Neuronal stem cell (in vitro differentiated cells): Measurements from ENCODE around the gene TUB.

Experiments used
- DNase-seq: peaks from one replicate; pipeline ENCODE4 v3.0.0-alpha.2; 2013; ENCODE audit warnings: low spot score
- H2AFZ ChIP-seq: one replicate; pipeline ENCODE4 v1.6.1; 2013; ENCODE audit warnings: mild to moderate bottlenecking, low read length, inconsistent platforms
- H2AK5ac ChIP-seq: 2 replicates; pipeline ENCODE4 v1.6.1; 2013; ENCODE audit warnings: low read depth, mild to moderate bottlenecking, inconsistent platforms, low read length, moderate library complexity, mixed read lengths
- H2BK120ac ChIP-seq: 2 replicates; pipeline ENCODE4 v1.6.1; 2013; ENCODE audit warnings: low read depth, mild to moderate bottlenecking, inconsistent platforms, low read length, moderate library complexity, mixed read lengths
- H2BK12ac ChIP-seq: one replicate; pipeline ENCODE4 v1.6.1; 2013; ENCODE audit warnings: low read length, inconsistent platforms
- H2BK15ac ChIP-seq: 2 replicates; pipeline ENCODE4 v1.6.1; 2013; ENCODE audit warnings: mild to moderate bottlenecking, low read length, inconsistent platforms, mixed read lengths
- H2BK5ac ChIP-seq: one replicate; pipeline ENCODE4 v1.6.1; 2013; ENCODE audit warnings: inconsistent platforms, mild to moderate bottlenecking, low read length, moderate library complexity
- H3K14ac ChIP-seq: one replicate; pipeline ENCODE4 v1.6.1; 2013; ENCODE audit warnings: low read length, inconsistent platforms
- H3K18ac ChIP-seq: 2 replicates; pipeline ENCODE4 v1.6.1; 2013; ENCODE audit warnings: low read length, inconsistent platforms
- H3K23ac ChIP-seq: 2 replicates; pipeline ENCODE4 v1.6.1; 2013; ENCODE audit warnings: low read depth, mild to moderate bottlenecking, mixed read lengths, low read length, inconsistent platforms; ENCODE audit not compliant: poor library complexity
- H3K27ac ChIP-seq: replicated peaks from 3 replicates; pipeline ENCODE4 v1.5.1; 2013; ENCODE audit warnings: low read length, inconsistent platforms
- H3K27me3 ChIP-seq, 3 experiments: 2 replicates each; pipeline ENCODE4 v1.6.1; 2013; ENCODE audit warnings: low read length in 3 of 3, mild to moderate bottlenecking in 2 of 3, inconsistent platforms in 1 of 3, low read depth in 1 of 3, mixed read lengths in 1 of 3, moderate library complexity in 1 of 3; ENCODE audit not compliant: control insufficient read depth in 3 of 3, insufficient read depth in 3 of 3
- H3K36me3 ChIP-seq, 2 donors: replicated peaks in 1 of 2; 2 replicates each; pipeline ENCODE4 v1.6.1; 2013; ENCODE audit warnings: low read length in 2 of 2; ENCODE audit not compliant: control insufficient read depth in 2 of 2, insufficient read depth in 2 of 2
- H3K4ac ChIP-seq: 2 replicates; pipeline ENCODE4 v1.6.1; 2013; ENCODE audit warnings: inconsistent platforms, mild to moderate bottlenecking, low read length, moderate library complexity
- H3K4me1 ChIP-seq, 2 donors: 1 replicate in 1 of 2; 2 replicates in 1 of 2; pipeline ENCODE4 v1.6.1; 2013; ENCODE audit warnings: low read length in 2 of 2, low read depth in 1 of 2; ENCODE audit not compliant: control insufficient read depth in 2 of 2, insufficient read depth in 1 of 2
- H3K4me2 ChIP-seq: one replicate; pipeline ENCODE4 v1.6.1; 2013; ENCODE audit warnings: mild to moderate bottlenecking, low read length, inconsistent platforms; ENCODE audit not compliant: insufficient read depth, poor library complexity, severe bottlenecking
- H3K4me3 ChIP-seq, 2 donors: 2 replicates each; pipeline ENCODE4 v1.5.1; 2013; ENCODE audit warnings: low read length in 2 of 2, mild to moderate bottlenecking in 2 of 2, inconsistent platforms in 1 of 2, moderate library complexity in 1 of 2
- H3K79me1 ChIP-seq: one replicate; pipeline ENCODE4 v1.6.1; 2013; ENCODE audit warnings: low read depth, mild to moderate bottlenecking, inconsistent platforms, low read length, moderate library complexity
- H3K9ac ChIP-seq: one replicate; pipeline ENCODE4 v1.6.1; 2013; ENCODE audit warnings: mild to moderate bottlenecking, low read depth, low read length, inconsistent platforms; ENCODE audit not compliant: poor library complexity
- H3K9me3 ChIP-seq, 2 donors: replicated peaks in 1 of 2; 2 replicates each; pipeline versions ENCODE3 to v1.6.1; 2013; ENCODE audit warnings: low read length in 2 of 2, mild to moderate bottlenecking in 2 of 2, inconsistent platforms in 1 of 2, low read depth in 1 of 2, mixed read lengths in 1 of 2, moderate library complexity in 1 of 2; ENCODE audit not compliant: control insufficient read depth in 2 of 2, insufficient read depth in 1 of 2
- H4K8ac ChIP-seq: one replicate; pipeline ENCODE4 v1.6.1; 2013; ENCODE audit warnings: low read depth, mild to moderate bottlenecking, inconsistent platforms, low read length, moderate library complexity
- H4K91ac ChIP-seq: one replicate; pipeline ENCODE4 v1.6.1; 2013; ENCODE audit warnings: low read length, low read depth, mild to moderate bottlenecking, inconsistent platforms; ENCODE audit not compliant: poor library complexity
- WGBS, 2 donors: extraction: QIAGEN DNeasy Blood & Tissue Kit; methylation state at CpG; one replicate each; pipeline ENCODE4 v1.1.7; 2013; ENCODE audit warnings: missing lambda C conversion rate in 2 of 2, mixed read lengths in 1 of 2; ENCODE audit not compliant: insufficient read length in 2 of 2, insufficient replicate concordance in 1 of 2; ENCODE audit errors: extremely low coverage in 2 of 2; 5-methylcytosine and 5-hydroxymethylcytosine counted together

Gene TUB

DNA sequence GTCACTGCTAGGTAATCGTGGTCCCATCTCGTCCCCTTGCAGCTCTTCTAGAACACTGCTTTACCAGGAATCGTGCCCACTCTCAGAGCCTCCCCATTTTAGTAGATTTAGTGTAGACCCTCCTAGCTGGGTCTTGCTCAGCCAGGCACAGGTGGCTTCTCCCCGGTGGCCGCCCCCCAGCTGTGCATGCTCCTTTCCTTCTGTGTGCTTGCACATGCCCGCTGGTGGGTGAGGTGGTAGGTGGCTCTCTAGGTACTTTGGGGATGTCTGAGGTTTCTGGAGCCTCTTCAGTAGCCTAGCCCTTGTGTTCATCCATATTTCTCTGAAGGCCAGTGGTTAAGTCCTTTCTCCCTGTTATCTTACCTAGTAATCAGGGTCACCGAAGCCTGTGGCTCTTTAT, 5.6 kb downstream of the TUB start:
- no peak overlapping the region for H3K4me2 ChIP-seq
- no peak overlapping the region for H3K4ac ChIP-seq
- no peak overlapping the region for H2BK5ac ChIP-seq
- DNase-seq: no peak
- no peak overlapping the region for H3K18ac ChIP-seq
- H2BK15ac ChIP-seq: no peak overlapping the region
- WGBS, 2 donors: no CpG with 5 or more reads among the region's 7 CpGs
- H3K4me3 ChIP-seq: no peak overlapping the region
- no peak overlapping the region for H2AFZ ChIP-seq
- H4K91ac ChIP-seq: no peak overlapping the region
- H3K9ac ChIP-seq: no peak overlapping the region
- no peak overlapping the region for H2BK120ac ChIP-seq
- H3K9me3 ChIP-seq: no peaks in the 10 kb centered on the region
- no peak overlapping the region for H3K14ac ChIP-seq
- no peak overlapping the region for H3K27ac ChIP-seq
- no peak overlapping the region for H2BK12ac ChIP-seq
- no peak overlapping the region for H4K8ac ChIP-seq
- H3K27me3 ChIP-seq: no peaks in the 10 kb centered on the region
- no peak overlapping the region for H2AK5ac ChIP-seq
- H3K36me3 ChIP-seq: peaks cover 3 to 7% of the 10 kb centered on the region in 2 donors
- H3K79me1 ChIP-seq: peaks cover 17% of the 10 kb centered on the region
- no peak overlapping the region for H3K23ac ChIP-seq
- H3K4me1 ChIP-seq: peaks cover 25 to 33% of the 10 kb centered on the region in 2 donors

- H4K8ac ChIP-seq: no peak overlapping the region
- no peak overlapping the region for H2BK15ac ChIP-seq
- H3K9me3 ChIP-seq: peaks cover 0 to 2% of the 10 kb centered on the region in 2 donors
- no CpG with 5 or more reads among the region's 4 CpGs for WGBS, 2 donors
- H3K4me2 ChIP-seq: no peak overlapping the region
- peaks cover 4 to 13% of the 10 kb centered on the region in 2 donors for H3K36me3 ChIP-seq
- no peak overlapping the region for H3K9ac ChIP-seq
- H4K91ac ChIP-seq: no peak overlapping the region
- no peaks in the 10 kb centered on the region for H3K27me3 ChIP-seq
- no peak overlapping the region for H2AFZ ChIP-seq
- H2BK120ac ChIP-seq: no peak overlapping the region
- peaks cover 14% of the 10 kb centered on the region for H3K79me1 ChIP-seq
- H3K23ac ChIP-seq: no peak overlapping the region
- no peak overlapping the region for H3K4me3 ChIP-seq
- no peak overlapping the region for H3K27ac ChIP-seq
- H2AK5ac ChIP-seq: no peak overlapping the region
- H3K4ac ChIP-seq: no peak overlapping the region
- no peak overlapping the region for H3K14ac ChIP-seq
- no peak overlapping the region for H2BK12ac ChIP-seq
- H3K18ac ChIP-seq: no peak overlapping the region
- no peak for DNase-seq
- peaks cover 18 to 28% of the 10 kb centered on the region in 2 donors for H3K4me1 ChIP-seq
- no peak overlapping the region for H2BK5ac ChIP-seq
Measured at GRCh38 chr11:8087185-8087584, 6.2 kb downstream of the TUB start.

- H3K4me1 ChIP-seq: peaks cover 15 to 24% of the 10 kb centered on the region in 2 donors
- H3K9me3 ChIP-seq: peaks cover 0 to 2% of the 10 kb centered on the region in 2 donors
- H3K18ac ChIP-seq: no peak overlapping the region
- H2BK15ac ChIP-seq: no peak overlapping the region
- H3K4me3 ChIP-seq: no peak overlapping the region
- H3K36me3 ChIP-seq: peaks cover 4 to 17% of the 10 kb centered on the region in 2 donors
- no CpG with 5 or more reads among the region's 3 CpGs for WGBS, 2 donors
- H4K91ac ChIP-seq: no peak overlapping the region
- no peak overlapping the region for H2AK5ac ChIP-seq
- no peak overlapping the region for H2AFZ ChIP-seq
- no peak overlapping the region for H2BK5ac ChIP-seq
- H3K14ac ChIP-seq: no peak overlapping the region
- no peak overlapping the region for H2BK12ac ChIP-seq
- no peak overlapping the region for H3K4me2 ChIP-seq
- H2BK120ac ChIP-seq: no peak overlapping the region
- peaks cover 14% of the 10 kb centered on the region for H3K79me1 ChIP-seq
- no peak overlapping the region for H3K23ac ChIP-seq
- H3K9ac ChIP-seq: no peak overlapping the region
- no peak overlapping the region for H3K4ac ChIP-seq
- no peak overlapping the region for H4K8ac ChIP-seq
- DNase-seq: no peak
- H3K27ac ChIP-seq: no peak overlapping the region
- no peaks in the 10 kb centered on the region for H3K27me3 ChIP-seq
Measured at GRCh38 chr11:8087756-8088155, 6.7 kb downstream of the TUB start.

- H4K91ac ChIP-seq: no peak overlapping the region
- H3K36me3 ChIP-seq: peaks cover 11 to 37% of the 10 kb centered on the region in 2 donors
- H3K23ac ChIP-seq: no peak overlapping the region
- H3K9me3 ChIP-seq: peaks cover 0 to 2% of the 10 kb centered on the region in 2 donors
- no peak overlapping the region for H2AFZ ChIP-seq
- DNase-seq: no peak
- H2BK5ac ChIP-seq: no peak overlapping the region
- no peak overlapping the region for H3K18ac ChIP-seq
- peaks cover 1 to 10% of the 10 kb centered on the region in 2 donors for H3K4me1 ChIP-seq
- H2BK15ac ChIP-seq: no peak overlapping the region
- no peak overlapping the region for H2BK12ac ChIP-seq
- peaks cover 16% of the 10 kb centered on the region for H3K79me1 ChIP-seq
- H2AK5ac ChIP-seq: no peak overlapping the region
- H3K4ac ChIP-seq: no peak overlapping the region
- no peak overlapping the region for H3K14ac ChIP-seq
- no peak overlapping the region for H4K8ac ChIP-seq
- no CpG with 5 or more reads among the region's 17 CpGs for WGBS, 2 donors
- H3K4me2 ChIP-seq: no peak overlapping the region
- H3K27ac ChIP-seq: no peak overlapping the region
- no peaks in the 10 kb centered on the region for H3K27me3 ChIP-seq
- no peak overlapping the region for H2BK120ac ChIP-seq
- H3K4me3 ChIP-seq: no peak overlapping the region
- H3K9ac ChIP-seq: no peak overlapping the region
Measured at GRCh38 chr11:8089791-8090510, 8.9 kb downstream of the TUB start.
